ENCODE results near the gene PITPNM2. TPM values are rescaled to one million over a fixed set of nuclear protein-coding genes. Genes with fewer than 3 reads are reported as not detected.

The PITPNM2 gene
- total RNA-seq, 1 donor from 2014 or later, result 8.8 TPM

- no peak for DNase-seq
Measured at GRCh38 chr12:123143736-123144461, 7.0 kb downstream of the PITPNM2 start.

DNA sequence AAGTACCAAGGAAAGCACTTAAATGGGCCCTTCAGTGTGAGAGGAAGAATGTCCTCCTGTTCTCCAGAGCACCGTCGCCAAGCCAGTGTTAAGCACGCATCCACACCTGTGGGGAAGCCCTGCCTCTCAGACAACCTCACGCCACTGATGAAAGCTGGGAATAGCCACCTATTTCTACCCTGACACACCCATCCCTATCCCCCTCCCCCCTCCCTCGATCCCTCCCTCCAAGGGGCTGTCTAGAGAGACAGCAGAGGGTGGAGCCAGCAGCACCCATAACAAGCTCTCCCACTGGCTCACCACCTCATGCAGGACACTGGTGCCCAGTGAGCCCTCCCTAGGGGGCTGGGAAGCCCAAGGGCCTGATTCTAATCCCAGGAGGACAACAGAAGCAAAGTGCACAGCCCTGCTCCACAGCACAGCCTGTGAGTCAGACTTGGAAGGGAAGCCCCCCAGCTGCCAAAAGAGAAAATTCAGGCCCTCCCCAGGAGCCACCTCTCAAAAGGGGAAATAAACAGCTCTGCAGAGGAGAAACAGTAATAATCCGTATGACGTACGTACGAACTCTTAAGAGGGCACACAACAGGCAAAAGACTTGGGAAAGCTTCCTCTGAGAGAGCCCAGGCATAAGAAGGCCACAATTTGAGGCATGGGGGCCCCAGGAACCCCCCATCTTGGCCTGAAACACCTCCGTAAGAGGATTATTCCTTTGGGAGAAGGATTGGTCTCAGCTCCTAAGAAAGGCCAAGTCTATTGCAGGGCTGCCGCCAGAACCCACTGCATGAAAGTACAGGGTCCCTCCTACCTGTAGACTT is 7.8 kb downstream of the PITPNM2 start:
- DNase-seq, result peak; percentile 40

GRCh38 chr12:123142518-123142840 is 8.4 kb downstream of the PITPNM2 start:
- DNase-seq, result no peak

DNA sequence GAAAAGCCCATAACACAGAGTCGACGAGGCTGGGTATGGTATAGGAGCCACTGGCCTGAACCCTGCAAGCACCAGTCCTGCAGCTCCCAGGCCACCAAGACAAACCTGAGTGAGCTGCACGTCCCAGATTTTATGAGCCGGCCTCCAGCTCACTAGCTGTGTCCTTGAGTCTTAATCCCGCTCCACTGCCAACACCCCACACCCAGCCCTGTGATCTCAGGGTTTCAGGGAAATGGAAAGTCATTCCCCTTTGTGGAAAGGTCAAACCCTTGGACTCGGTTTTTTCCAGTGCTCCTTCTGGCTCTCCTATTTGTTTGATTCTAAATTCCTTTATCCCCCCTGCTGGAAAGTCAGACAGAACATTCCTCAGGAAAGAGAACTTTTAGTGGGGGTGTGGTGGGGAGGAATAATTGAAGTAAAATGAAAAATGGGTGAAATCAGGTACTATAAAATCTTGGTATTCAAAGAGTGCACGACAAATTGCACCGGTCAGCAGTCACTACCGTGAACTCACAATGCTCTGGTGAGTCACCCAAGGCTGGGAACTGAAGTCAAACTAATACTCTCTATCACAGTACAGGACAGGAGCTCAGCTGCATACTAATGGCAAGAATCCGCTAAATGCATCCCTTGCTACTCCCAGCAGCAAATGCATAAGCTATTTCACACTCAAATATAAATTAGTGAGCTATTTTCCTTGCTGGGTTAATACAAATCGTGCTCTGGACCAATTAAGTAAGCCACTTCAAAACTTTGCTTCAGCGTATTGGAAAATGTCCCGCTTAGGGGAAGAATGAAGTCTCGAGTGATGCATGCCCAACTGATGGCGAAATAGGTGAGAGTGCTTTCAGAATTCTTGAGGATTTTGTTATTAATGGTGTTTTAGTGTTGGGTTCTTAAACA is 9.0 kb downstream of the PITPNM2 start:
- DNase-seq, result peak; percentile 82

GRCh38 chr12:123140676-123141614 is 9.9 kb downstream of the PITPNM2 start:
- DNase-seq, result no peak

- peak; percentile 47 for DNase-seq
Measured at GRCh38 chr12:123139926-123140675, 10.8 kb downstream of the PITPNM2 start.

GRCh38 chr12:123135688-123136087 is 15.2 kb downstream of the PITPNM2 start:
- no peak for DNase-seq

DNA sequence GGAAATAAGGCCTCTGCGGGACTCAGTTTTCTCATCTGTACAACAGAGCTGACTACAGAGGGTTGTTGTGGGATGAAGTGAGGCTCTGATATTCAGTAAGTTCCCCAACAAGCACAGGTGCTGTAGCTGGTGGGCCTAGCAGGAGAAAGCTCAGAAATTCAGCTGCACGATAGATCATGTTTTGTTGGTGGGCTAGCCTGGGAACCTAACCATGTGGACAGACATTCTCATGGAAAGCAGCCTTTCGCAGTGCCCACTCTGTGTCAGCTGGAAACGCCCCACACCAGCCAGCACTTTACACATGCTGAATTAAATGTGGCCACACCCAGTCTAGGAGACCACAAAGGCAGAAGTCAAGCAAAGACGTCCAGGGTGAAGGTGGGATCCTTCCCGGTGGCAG is 16.1 kb downstream of the PITPNM2 start:
- no peak for DNase-seq

DNA sequence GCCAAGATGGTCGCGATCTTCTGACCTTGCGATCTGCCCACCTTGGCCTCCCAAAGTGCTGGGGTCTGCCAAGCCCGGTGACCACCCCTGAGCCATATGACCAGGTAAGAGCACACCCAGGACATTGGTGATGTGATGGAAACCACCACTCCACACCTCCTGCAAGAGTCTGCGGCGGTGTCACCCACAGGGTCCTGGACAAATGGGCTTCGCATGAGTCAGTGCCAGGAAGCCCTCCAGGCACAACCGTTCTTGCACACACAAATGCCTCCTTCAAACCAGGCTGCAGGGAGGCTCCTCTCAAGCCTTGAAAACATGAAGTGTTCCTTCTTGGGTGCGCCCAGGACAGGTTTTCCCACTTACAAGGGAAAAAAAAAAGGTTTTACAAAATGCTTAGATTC is 16.6 kb downstream of the PITPNM2 start:
- DNase-seq, result no peak

DNA sequence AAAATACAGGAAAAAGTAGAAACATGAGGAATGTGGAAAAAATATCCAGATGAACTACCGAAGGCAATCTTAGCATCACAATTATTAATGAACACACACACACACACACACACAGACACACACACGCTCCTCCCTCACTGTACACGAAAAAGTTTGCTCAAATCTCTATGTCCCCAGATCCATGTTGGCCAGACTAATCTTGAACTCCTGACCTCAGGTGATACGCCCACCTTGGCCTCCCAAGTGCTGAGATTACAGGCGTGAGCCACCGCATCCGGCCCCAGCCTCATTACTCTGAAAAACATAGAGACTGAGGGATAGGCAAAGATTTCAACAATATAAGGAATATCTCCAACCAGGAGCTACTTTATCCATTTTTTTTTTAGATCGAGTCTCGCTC is 17.2 kb downstream of the PITPNM2 start:
- no peak for DNase-seq

GRCh38 chr12:123132951-123133619 is 17.8 kb downstream of the PITPNM2 start:
- no peak for DNase-seq

DNA sequence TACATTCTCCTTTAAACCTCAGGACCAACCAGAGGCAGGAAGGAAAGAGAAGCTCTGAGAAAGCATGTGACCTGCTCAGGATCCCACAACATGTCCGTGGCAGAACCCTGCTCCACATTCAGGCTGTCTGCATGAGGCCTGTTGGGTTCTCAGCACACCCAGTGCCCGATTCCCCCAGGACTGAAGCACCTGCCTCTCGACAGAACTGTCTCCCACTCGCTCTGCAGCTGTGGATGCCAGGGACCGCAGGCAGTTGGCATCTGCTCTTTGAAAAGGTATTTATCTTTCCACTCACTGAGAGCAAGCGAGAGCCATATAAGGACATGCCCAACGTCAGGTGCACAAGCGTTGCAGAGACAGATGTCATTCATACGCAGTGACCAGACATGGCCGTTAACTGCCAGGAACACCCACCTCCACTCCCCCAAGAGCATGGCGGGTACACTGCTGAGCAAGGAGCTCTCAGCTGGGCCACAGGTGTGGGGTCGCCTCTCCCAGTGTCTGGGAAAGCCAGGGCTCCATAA is 18.9 kb downstream of the PITPNM2 start:
- DNase-seq, result no peak

GRCh38 chr12:123131291-123131832 is 19.5 kb downstream of the PITPNM2 start:
- DNase-seq, result no peak

DNA sequence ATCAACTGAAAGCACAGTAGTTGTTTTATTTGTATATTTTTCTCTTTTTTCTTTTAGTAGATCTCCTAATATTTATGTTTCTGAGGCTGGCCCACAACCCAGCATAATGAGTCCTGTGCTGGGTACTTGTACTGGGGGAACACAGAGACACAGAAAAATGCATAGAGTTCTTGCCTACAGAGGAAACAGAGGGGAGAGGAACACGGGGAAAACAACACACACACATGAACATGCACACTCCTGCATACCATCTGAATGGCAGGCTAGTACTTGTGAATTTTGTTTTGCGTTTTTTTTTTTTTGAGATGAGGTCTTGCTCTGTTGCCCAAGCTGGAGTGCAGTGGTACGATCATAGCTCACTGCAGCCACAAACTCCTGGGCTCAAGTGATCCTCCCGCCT is 21.3 kb downstream of the PITPNM2 start:
- DNase-seq, result no peak

GRCh38 chr12:123127182-123127495 is 23.8 kb downstream of the PITPNM2 start:
- no peak for DNase-seq

DNA sequence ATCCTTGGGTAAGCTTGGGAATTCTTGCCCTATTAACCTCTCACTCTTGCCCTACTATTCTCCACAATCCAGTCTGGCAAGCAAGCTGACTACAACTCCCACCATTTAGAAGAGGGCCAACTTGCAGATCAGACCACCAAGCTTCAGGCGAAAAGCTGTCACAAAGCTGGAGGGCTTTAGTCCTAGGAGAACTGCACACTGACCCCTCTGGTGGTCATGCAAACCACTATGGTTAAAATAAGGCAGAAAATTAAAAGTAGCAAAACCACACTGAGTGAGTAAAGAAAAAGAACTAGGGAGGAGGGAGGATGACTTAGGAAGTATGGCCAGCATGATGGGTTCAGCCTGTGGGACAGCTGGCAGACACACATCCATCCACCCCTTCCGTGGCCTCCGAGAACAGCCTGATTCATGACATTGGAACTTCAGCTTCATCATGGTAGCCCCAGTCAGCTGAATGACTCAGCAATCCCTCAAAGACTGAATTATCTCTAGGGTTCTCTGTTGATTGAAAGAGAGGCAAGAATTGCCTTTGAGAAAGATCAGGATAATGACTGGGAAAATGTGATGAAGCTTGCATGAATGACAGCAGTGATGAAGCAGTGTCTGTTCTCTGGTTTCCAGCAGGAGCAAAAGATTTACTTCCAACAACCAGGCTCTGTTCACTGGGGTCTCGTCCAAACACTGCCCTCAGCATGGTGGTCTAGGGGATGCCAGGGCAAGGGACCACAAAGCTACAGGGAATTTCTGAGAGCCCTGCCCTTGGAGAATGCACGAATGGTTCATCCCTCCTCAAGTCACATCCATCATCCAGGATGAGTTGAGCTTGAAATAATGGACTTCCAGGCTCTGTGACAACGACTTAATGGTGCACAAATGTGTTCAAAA is 24.4 kb downstream of the PITPNM2 start:
- DNase-seq, result peak; percentile 86

GRCh38 chr12:123122626-123123025 is 28.3 kb downstream of the PITPNM2 start:
- DNase-seq, result no peak

GRCh38 chr12:123121670-123122069 is 29.2 kb downstream of the PITPNM2 start:
- no peak for DNase-seq

Measured in dermis blood vessel endothelial cell (primary cell).